Hematopoietic multipotent progenitor cell (in vitro differentiated cells): Measurements from ENCODE around the gene UGT8. TPM values are rescaled to one million over a fixed set of nuclear protein-coding genes. Genes with fewer than 3 reads are reported as not detected.
A peak's percentile ranks its signal among the peaks of the same experiment; 100 is the strongest.
"Not testable (repeated sequence)": the region's sequence is repeated elsewhere in the genome, so short reads cannot be mapped to it uniquely, and the experiment has no call there.

Source experiments
- DNase-seq, 3 donors: peaks; one replicate each; pipeline ENCODE4 v3.0.0-alpha.2; 2011 to 2015; ENCODE audit warnings: low read depth in 2 of 3, low spot score in 2 of 3
- total RNA-seq: library from RNA; depleted of rRNA; stranded (reverse); fragments of >200 nt; gene quantifications from one replicate; pipeline ENCODE4 v1.2.3, GENCODE V29; 2012

UGT8 gene
- total RNA-seq, 1 donor: 0.27 TPM

DNA sequence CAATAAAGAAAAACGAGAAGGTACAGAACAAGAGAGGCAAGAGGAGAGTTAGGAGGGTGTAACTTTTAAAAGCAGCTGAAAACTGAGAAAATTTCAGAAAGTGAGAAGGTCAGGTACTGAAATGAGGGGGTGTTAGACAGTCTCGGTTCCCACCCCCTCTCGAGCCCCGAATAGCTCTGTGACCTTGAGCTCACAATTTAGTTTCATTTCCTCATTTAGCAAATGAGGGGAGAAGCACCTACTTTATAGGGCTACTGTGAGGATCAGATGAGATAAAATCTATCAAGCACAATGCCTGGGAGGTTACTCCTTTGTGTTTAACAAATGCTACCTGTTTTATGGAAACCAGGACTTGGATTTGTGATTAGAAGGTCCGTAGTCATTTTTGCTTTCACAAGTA lies 4.9 kb downstream of the UGT8 start:
- no peak for DNase-seq

DNA sequence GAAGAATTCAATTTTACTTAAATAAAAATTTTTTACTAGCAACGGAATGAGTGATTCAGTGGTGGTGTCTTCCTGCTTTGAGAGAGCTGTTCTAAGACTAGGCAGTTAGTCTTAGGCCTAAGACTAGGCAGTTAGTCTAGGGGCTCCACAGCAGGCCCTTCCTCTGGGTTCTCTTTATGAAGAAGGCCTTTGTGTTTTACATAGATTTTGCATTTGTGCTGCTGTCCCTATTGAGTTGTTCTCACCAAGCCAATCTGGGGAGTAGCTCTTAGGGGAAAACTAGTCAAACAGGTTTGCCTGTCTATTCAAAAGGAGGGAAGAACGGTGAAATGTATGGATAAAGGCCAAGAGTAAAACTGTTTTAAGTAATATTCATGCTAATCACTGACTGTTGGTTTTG lies 7.6 kb downstream of the UGT8 start:
- no peak for DNase-seq

DNA sequence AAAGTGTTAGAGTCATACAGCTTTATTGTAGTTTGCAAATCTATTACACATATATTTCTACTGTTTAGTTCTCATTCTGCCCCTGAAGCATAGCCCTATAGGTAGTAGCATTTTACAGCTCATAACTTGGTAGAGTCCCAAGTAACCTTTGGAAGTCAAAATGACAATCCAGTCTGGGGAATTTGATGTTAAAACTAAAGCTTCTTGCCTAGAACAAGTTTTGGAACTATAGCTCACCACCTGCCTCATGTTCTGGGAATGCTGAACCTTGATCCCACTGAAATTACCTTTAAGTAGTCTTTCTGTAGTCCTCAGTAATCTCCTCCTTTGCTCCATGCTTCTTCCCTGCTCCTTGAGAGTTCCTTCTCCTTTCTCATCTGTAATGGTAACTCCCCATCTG lies 8.4 kb downstream of the UGT8 start:
- DNase-seq: no peak

DNA sequence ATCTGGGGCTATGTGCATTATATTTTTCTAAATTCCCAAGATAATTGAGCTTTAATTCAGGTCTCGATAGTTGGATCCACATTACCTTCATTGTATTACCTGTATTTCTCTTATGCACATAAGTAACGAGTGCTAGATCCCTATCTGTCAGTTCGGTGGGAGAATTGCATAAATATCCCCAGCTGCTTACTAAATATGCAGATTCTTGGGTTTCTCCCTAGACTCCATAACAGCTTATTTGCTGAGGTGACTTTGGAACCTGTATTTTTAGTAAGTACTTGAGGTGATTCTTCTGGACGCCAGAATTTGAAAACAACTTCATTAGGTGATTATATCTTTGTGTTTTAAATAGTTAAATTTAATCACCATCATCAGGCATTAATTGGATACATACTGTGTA lies 15.0 kb downstream of the UGT8 start:
- DNase-seq: no peak

DNA sequence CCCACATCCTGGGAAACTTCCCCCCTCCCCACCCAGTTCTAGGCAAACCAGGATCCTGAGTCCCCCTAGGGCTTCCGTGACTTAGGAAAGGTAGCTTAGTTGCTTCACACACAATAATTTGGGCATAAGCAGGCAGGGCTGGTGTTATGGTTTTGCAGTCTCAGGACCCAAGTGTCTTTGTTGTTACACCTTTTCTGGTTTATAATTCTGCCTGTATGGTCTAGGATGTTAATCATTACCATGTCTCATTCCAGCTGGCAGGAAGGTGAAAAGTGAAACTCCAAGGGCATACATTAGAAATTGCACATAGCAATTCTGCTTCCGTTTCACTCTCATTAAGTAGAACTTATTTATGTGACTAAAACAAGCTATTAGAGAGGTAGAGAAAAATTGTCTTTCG lies 16.8 kb downstream of the UGT8 start:
- DNase-seq: no peak

DNA sequence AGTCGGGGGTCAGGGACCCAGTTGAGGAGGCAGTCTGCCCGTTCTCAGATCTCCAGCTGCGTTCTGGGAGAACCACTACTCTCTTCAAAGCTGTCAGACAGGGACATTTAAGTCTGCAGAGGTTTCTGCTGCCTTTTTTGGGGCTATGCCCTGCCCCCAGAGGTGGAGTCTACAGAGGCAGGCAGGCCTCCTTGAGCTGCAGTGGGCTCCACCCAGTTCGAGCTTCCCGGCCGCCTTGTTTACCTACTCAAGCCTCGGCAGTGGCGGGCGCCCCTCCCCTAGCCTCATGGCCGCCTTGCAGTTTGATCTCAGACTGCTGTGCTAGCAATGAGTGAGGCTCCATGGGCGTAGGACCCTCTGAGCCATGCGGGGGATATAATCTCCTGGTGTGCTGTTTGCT lies 17.4 kb downstream of the UGT8 start:
- DNase-seq: not testable (repeated sequence)

DNA sequence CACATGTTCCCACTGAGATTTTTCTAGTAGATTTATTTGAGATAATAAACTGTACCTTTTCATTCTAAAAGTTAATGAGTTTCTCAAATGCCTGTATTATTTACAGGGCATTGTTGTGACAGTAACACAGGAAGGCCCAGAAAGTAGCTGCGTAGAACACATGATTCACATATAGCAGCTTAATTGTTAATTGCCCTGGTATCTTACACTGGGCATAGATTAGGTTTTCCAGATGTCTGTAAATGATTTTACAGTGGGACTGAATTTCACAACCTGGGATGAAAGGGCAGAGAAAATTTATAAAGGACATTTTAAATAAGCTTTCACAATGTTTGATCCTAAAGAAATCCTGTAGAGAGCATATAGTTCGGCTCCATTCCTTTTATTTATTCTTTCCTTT lies 27.6 kb downstream of the UGT8 start:
- no peak for DNase-seq

DNA sequence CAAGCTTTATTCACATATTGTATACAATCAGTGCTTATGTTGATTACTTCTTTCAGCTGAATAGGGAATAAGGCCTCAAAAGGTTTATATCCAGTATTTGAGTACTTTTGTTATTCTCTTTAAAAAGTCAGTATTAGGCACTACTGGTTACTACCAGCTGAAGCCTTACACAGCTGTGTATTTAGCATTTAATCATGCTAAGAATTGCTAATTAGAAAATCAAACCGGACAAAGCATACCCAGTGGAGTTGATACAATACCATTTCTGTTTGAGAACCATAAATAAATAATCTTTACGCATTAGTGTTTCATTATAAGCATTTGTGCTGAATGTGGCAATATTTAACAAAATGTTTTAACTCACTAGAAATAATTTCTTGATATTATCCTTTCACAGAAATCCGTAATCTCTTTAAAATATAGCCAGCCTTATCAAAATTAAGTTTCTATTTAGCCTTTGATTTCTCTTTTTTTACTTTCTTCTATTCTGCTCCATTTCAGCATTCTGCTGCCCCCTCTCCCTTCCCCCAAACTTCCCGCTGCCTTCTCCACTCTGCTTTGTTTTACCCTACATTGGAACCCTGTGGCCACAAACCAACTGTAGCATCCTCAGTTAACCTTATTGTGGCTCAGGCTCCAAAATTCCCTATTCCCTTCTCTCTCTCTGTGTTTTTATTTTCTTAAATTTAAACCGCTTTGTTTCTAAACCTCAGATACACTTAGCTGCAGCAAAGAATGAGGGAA lies 37.8 kb downstream of the UGT8 start:
- no peak for DNase-seq

DNA sequence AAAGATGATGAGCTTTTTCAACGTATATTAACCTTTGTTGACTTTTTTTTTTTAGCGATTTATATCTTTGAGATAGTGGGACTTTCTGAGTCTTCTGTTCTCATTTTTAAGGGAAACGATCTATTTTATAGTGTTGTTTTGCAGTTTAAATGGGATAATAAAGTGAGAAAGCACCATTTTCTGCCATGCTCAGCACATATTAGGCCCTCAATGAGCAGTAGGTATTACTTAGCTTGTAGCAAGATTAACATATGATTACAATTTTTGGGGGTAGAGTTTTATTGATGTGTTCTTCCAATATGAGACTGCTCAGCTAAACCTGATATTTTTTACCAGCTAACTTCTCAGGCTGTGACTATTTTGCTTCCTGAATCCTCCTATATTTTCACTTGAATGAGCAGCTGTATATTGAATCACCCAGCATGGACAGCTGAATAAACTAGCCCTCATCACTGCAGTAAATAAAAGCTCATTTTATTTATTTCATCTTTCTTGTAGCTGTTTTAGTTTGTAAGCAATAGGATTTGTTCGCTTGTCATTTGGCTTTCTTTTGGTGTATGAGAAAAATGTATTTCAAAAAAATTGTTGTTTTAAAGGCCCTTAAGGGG lies 43.7 kb downstream of the UGT8 start:
- DNase-seq: no peak

DNA sequence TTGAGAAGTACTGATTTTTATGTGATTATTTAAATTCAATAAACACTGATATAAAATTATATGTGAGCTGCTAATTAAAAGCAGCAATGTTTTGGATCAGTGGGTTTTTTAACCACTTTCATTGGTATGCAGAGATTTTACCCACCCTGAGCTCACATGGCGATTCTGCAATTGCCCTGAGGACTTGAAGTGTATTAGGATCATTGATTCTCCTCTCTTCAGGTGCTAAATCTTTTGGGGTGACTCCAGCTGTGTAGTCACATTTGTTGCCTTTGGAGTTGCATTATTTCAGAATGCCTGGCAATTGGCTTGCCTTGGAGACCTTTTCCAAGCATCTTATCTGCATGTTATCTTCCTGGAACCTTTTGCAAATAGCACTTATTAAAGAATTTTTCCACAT lies 51.3 kb downstream of the UGT8 start:
- no peak for DNase-seq

DNA sequence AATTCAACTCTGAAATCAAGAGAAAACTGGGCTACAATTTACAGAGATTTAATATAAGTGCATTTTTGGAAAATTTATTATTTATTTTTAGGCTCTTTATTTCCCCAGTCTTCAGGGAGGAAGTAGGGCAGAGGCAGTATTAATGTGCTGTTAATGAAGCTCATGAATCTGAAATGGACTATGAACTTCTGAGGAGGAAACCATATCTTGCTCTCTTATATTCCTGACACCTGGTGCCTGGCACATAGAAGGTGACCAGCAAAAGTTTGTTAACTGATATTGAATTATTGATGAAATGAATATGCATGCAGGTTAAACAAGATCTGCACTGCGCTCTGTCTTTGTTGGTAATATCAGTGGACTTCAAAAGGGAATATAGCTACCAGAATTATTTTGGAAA lies 55.1 kb downstream of the UGT8 start:
- no peak for DNase-seq

DNA sequence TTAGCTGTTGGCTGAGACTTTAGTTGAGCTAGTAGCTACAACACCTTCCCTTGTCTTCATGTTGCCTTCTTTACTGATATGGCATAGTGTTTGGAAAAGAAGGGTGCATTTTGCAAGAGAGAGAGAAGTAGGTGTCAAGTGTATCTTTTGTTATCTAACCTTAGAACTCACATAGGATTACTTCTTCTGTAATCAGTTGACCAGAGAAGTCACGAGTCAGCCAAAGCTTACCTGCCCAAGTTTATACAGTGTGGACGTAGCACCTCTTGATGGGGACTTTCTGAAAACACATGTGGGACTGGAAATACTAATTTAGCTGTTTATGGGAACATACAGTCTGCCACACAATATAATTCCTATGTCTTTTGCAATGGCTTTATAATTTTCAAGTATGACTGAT lies 56.0 kb downstream of the UGT8 start:
- DNase-seq: no peak

DNA sequence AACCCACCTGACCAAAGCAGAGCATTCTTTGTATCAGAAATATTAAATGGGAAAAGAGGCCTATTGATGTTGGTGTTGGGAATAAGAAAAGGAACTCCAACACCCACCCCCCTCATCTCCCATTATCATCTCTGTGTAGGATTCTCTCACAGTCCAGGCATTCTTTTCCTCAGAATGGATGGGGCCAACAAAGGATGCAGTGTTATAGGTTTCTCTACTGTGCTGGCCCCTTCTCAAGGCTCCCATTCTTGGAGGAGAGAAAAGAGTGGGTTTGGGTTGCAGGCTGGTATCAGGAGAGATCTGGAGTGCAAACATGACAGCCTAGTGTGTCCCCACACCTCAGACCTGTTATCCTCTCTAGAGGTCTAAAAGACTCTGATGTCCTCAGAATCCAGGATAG lies 59.6 kb downstream of the UGT8 start:
- DNase-seq: no peak

DNA sequence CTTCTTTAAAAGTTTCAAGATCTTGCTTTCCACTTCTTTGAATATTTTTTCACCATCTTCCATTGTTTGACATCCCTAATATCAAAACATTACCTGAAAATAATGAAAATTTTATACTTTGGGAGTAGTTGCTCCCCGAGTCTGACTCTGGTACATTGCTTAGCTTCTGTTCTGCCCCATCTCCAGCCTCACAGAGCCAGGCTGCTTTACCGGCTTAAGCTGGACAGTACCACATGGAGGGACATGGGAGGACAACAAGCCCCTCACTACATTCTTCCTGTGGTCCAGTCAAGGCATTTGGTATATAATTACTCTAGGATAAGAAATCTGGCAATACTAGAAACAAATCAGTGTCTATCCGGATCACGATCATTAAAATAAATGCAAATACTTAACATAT lies 60.2 kb downstream of the UGT8 start:
- DNase-seq: no peak

DNA sequence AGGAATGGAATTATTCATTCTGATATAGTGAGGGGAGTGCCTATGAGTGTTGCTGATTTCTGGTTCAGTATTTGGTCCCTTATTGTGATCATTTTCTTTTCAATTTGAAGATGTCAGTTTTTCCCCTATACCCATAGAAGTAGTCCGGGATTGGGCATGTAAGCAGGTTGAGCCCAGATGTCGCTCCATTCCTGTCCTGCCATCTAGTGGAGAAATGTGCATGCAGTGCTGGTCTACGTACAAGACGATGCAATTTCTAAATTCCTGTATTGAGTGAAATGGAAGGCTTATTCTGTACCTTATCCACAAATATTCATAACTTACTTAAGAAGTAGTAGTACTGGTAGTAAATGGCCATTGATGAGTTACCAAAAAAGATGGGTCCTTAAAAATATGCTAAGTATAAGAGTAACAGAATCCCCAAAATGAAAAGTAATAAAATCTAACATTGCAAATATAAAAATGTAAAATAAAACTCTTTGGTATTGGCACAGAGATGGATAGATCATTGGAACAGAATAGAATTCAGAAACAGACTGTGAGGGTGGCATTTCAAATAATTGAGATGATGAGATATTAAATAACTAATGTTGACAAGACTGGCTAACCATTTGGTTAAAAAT lies 60.9 kb downstream of the UGT8 start:
- peak in 2 of 3 donors; percentile 37 to 52 for DNase-seq

DNA sequence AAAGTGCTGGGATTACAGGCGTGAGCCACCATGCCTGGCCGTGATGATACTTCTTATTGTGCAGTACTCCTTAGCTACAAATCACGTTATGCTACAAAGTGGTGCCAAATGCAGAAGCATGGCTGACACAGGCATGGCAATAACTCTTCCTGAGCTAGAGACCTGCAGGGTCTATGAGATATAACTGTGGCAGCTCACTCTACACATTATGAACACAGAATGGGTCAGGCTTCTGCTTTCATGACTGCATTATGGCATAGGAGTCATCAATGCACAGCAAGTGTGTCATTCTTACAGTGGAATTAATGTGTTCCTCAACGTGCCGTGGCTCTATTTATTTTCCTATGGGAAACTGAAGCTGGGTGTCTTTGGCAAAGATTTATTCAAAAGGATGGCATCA lies 64.5 kb downstream of the UGT8 start:
- DNase-seq: no peak

DNA sequence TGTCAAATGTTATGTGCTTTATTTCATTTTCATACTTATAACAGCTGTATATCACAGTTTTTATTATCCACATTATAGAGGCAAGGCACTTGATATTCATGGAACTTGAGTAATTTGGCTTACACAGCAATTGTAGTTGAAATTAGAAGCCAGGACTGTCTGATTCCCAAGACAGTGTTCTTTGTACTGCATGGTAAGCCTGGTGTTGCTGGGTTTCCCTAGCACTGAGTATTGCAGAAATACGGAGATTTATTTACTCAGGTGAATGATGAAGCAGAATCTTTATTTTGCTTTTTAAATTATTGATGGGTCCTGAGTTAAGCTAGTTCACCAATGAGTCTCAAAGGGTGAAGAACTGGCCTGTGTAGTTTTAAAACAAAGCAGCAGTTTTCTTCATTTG lies 70.0 kb downstream of the UGT8 start:
- DNase-seq: no peak

DNA sequence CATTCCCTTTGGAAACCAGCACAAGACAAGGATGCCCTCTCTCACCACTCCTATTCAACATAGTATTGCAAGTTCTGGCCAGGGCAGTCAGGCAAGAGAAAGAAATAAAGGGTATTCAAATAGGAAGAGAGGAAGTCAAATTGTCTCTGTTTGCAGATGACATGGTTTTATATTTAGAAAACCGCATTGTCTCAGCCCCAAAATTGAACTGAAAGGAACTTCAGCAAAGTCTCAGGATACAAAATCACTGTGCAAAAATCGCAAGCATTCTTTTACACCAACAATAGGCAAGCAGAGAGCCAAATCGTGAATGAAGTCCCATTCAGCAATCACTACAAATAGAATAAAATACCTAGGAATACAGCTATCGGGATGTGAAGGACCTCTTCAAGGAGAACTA lies 72.1 kb downstream of the UGT8 start:
- DNase-seq: not testable (repeated sequence)

DNA sequence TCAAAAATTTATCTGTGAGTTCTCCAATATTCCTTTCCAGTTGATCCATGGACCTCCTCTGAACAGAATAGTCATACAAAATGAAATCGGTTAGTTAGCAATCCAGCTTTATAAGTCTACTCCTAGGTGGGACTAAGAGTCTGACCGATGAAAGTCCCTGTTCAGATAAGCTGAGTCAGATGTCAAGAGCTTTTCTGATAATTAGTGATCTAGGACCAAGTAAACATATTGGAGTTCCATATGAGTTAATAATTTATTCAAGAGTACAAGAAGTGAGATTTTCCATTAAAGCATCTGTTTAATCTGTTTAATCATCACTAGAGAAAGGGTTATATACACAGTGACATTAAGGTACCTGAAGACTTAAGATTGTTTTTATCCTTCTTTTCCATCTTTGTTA lies 74.7 kb downstream of the UGT8 start:
- DNase-seq: no peak

DNA sequence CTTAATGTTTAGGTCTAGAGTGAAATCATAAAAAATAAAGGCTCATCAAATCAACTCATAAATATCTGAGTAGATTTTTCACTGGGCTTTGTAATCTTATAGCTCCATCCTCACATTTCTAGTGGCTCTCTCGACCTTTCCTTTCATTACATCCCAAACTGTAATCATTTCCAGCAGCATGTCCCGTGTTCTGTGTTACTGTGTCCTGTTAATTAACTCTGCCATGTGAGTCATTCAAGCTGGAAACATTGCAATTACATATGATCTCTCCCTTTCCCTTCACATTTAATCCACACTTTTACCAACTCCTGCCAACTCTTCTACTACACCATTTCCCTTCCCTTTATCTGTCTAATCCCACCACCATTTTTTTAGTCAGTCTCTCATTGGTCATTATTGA lies 75.5 kb downstream of the UGT8 start:
- no peak for DNase-seq

DNA sequence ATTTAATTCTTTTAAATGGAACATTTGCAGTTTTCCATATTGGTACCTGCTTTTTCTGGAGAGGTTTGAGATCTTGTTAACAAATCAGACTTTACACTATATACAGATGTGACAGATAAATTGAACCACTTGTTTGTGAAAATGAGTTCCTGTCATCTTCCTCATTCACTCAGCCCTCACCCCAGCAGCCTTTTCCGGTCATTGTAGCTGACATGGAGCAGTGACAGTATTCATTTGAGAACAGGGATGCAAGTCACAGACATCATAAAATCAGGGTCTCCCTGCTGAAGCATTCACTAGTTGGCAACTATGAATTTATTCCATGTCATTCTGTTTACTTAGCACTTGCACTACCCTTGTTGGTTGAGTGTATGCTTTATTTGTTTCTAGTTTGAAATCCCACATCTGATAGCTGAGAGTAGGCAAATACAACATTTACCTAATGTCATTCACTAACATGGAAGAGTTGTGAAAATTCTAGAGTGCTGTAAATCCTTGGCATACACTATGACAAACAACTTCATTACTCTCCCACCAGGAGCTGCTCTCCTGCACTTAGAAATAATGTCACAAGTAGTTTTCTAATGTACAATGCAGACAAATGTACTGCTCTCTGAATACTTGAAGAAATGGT lies 78.9 kb downstream of the UGT8 start:
- DNase-seq: no peak

DNA sequence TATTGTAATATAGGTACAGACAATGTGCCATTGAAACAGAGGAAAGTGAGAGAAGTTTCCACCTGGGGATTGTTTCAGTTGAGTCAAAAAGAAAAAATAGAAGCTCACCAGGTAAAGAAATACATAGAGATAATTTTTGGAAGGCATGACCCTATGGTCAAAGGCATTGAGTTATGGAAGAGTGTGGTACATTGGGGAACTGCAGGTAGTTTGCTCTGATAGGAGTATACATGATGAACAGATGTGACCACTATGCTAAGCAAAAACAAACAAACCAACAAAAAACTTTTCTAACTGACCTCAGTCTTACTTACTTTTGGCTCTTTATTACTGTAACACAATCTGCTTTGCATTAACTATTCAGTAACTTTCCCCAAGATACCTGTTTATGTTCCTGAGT lies 85.9 kb downstream of the UGT8 start:
- DNase-seq: no peak
